Body of pancreas (tissue), 4 donors: ENCODE results near the gene BRWD1. TPM values are rescaled to one million over a fixed set of nuclear protein-coding genes. Genes with fewer than 3 reads are reported as not detected.

Experiments used
- ATAC-seq: fragments of 150-250 bp; one replicate; pipeline ENCODE4 v1.9.1; 2016
- DNase-seq, 4 donors: peaks; one replicate each; pipeline ENCODE4 v3.0.0-alpha.2; 2019
- H3K27ac ChIP-seq, 4 donors: fragments of 200-600 bp; sonication (generic); 1 replicate in 3 of 4; 2 replicates in 1 of 4; pipeline versions ENCODE4 v1.5.1 to v1.6.1; 2016 to 2019; ENCODE audit warnings: mild to moderate bottlenecking in 1 of 4, mixed read lengths in 1 of 4, moderate library complexity in 1 of 4
- H3K27me3 ChIP-seq, 2 donors: fragments of 200-600 bp; sonication (generic); one replicate each; pipeline ENCODE4 v1.6.0; 2016; ENCODE audit warnings: mild to moderate bottlenecking in 1 of 2
- H3K36me3 ChIP-seq, 2 donors: fragments of 200-600 bp; sonication (generic); replicated peaks in 1 of 2; 2 replicates each; pipeline ENCODE4 v1.5.1; 2016; ENCODE audit warnings: low read depth in 2 of 2; ENCODE audit not compliant: insufficient read depth in 1 of 2
- H3K4me1 ChIP-seq: fragments of 200-600 bp; sonication (generic); one replicate; pipeline ENCODE4 v1.6.0; 2016
- H3K4me3 ChIP-seq, 2 donors: fragments of 200-600 bp; sonication (generic); 1 replicate in 1 of 2; 2 replicates in 1 of 2; pipeline ENCODE4 v1.5.1; 2016 to 2019
- H3K9me3 ChIP-seq, 3 donors: fragments of 200-600 bp; sonication (generic); 1 replicate in 2 of 3; 2 replicates in 1 of 3; pipeline ENCODE4 v1.5.1; 2016
- CTCF ChIP-seq, 7 experiments: fragments of 450-650 bp in 4 of 7; fragments of 200-600 bp in 3 of 7; sonication (generic) in 3 of 7; IDR thresholded peaks; one replicate each; pipeline ENCODE4 v1.5.1; 2016 to 2019; ENCODE audit warnings: antibody characterized with exemption in 7 of 7
- POLR2A ChIP-seq, 3 donors: fragments of 450-650 bp; IDR thresholded peaks; one replicate each; pipeline ENCODE4 v1.6.1; 2016; ENCODE audit warnings: antibody characterized with exemption in 3 of 3, mild to moderate bottlenecking in 2 of 3
- WGBS, 2 donors: methylation state at CpG; one replicate each; pipeline ENCODE4 v1.1.5; 2017; 5-methylcytosine and 5-hydroxymethylcytosine counted together
- intact Hi-C: fragments of 100-400 bp; cut with DNase I; formaldehyde crosslinking; loops from one replicate; pipeline ENCODE4 v1.15.1; 2023
- total RNA-seq, 2 donors: library from RNA; depleted of rRNA; stranded (reverse); fragments of >200 nt; gene quantifications; one replicate each; pipeline ENCODE4 v1.1.0, GENCODE V29; 2016

Gene BRWD1
- total RNA-seq, 2 donors from 2014 or later, result 53.7 to 75.2 TPM

- Histone ChIP-seq H3K4me1 (no peaks in the 10 kb centered on the region), H3K27ac (no peak overlapping the region), H3K27me3 (no peaks in the 10 kb centered on the region), H3K4me3 (no peak overlapping the region), H3K9me3 (no peaks in the 10 kb centered on the region), H3K36me3 (no peaks in the 10 kb centered on the region)
- intact Hi-C loops, result no loop called here
- ATAC-seq (no peak), DNase-seq (no peak)
- TF ChIP-seq POLR2A (IDR thresholded peaks at IDR 0.05) (no peak), CTCF (IDR thresholded peaks at IDR 0.05) (no peak)
- WGBS, 2 donors, result 81 to 88% methylated on average over 2 of the region's 2 CpGs
Measured at GRCh38 chr21:39155578-39155977, 157.9 kb downstream of the BRWD1 start.

- TF ChIP-seq CTCF (IDR thresholded peaks at IDR 0.05) (no peak), POLR2A (IDR thresholded peaks at IDR 0.05) (no peak)
- no peak overlapping the region for H3K27ac ChIP-seq
- no peak overlapping the region for H3K4me3 ChIP-seq
- H3K4me1 ChIP-seq, result no peaks in the 10 kb centered on the region
- DNase-seq (no peak), ATAC-seq (no peak)
- no peaks in the 10 kb centered on the region for H3K9me3 ChIP-seq
- intact Hi-C loops, result no loop called here
- no peaks in the 10 kb centered on the region for H3K27me3 ChIP-seq
- 75 to 86% methylated on average over 2 of the region's 2 CpGs for WGBS, 2 donors
- H3K36me3 ChIP-seq, result no peaks in the 10 kb centered on the region
Measured at GRCh38 chr21:39153842-39154241, 159.6 kb downstream of the BRWD1 start.

- TF ChIP-seq POLR2A (IDR thresholded peaks at IDR 0.05) (no peak), CTCF (IDR thresholded peaks at IDR 0.05) (peak in 3 of 7 experiments; percentile 2 to 30 (median 9))
- Histone ChIP-seq H3K4me1 (no peaks in the 10 kb centered on the region), H3K9me3 (no peaks in the 10 kb centered on the region), H3K4me3 (no peak overlapping the region), H3K27me3 (no peaks in the 10 kb centered on the region), H3K27ac (no peak overlapping the region), H3K36me3 (no peaks in the 10 kb centered on the region)
- WGBS, 2 donors, result 78 to 92% methylated on average over 2 of the region's 2 CpGs
- ATAC-seq (no peak), DNase-seq (no peak)
- intact Hi-C loops, result no loop called here
Measured at GRCh38 chr21:39153373-39153772, 160.1 kb downstream of the BRWD1 start.

- H3K4me1 ChIP-seq, result no peaks in the 10 kb centered on the region
- no peak overlapping the region for H3K4me3 ChIP-seq
- no peak overlapping the region for H3K27ac ChIP-seq
- H3K9me3 ChIP-seq, result no peaks in the 10 kb centered on the region
- no peak for ATAC-seq
- no peak for DNase-seq
- no peak for TF ChIP-seq CTCF (IDR thresholded peaks at IDR 0.05)
- TF ChIP-seq POLR2A (IDR thresholded peaks at IDR 0.05), result no peak
- no peaks in the 10 kb centered on the region for H3K36me3 ChIP-seq
- no peaks in the 10 kb centered on the region for H3K27me3 ChIP-seq
- 80 to 88% methylated on average over 2 of the region's 2 CpGs for WGBS, 2 donors
- intact Hi-C loops, result no loop called here
Measured at GRCh38 chr21:39152271-39152670, 161.2 kb downstream of the BRWD1 start.

GRCh38 chr21:39150877-39151276 lies 162.6 kb downstream of the BRWD1 start:
- H3K4me1 ChIP-seq, result no peaks in the 10 kb centered on the region
- intact Hi-C loops, result no loop called here

More at GRCh38 chr21:39150877-39151276, 162.6 kb downstream of the BRWD1 start:
- no peaks in the 10 kb centered on the region for H3K36me3 ChIP-seq
- no peaks in the 10 kb centered on the region for H3K27me3 ChIP-seq
- no peak for ATAC-seq
- no peak overlapping the region for H3K4me3 ChIP-seq
- no peak for TF ChIP-seq CTCF (IDR thresholded peaks at IDR 0.05)
- TF ChIP-seq POLR2A (IDR thresholded peaks at IDR 0.05), result no peak
- no peaks in the 10 kb centered on the region for H3K9me3 ChIP-seq
- H3K27ac ChIP-seq, result no peak overlapping the region
- no peak for DNase-seq
